ENCODE results near the gene PPP3CA. TPM values are rescaled to one million over a fixed set of nuclear protein-coding genes. Genes with fewer than 3 reads are reported as not detected.

Gene PPP3CA
- total RNA-seq, 1 experiment from 2014 or later, result 133 TPM

DNA sequence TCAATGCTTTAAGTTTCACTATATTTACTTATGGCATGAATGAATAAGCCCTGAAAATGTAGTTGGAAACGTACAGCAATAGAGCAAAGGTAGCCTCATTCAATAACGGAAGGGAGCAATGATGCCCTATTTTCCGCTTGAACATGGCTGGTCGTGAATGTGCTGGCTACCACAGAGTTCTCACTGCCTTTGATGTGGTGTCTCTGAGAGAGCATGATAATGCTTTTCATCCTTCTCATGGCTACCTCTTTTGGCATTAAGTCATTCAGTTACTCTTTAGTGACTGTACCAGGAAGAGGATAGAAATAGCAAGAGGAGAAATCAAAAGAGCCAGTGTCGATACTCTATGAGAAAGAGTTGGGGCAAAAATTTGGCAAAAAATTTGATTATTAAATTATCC, 308.0 kb downstream of the PPP3CA start:
- no TSS peak for BruUV-seq (replicated peaks)
- intact Hi-C loops (cut with micrococcal nuclease), result no loop called here
- no peaks in the 10 kb centered on the region for H3K27me3 ChIP-seq (ENCODE audit: insufficient read depth, low read length)
- H3K4me1 ChIP-seq (ENCODE audit: control insufficient read depth in 1 of 2, insufficient read depth in 2 of 2, low read length in 2 of 2), result peaks cover 81 to 92% of the 10 kb centered on the region in 2 experiments
- 0 out of 4 replicates have a peak overlapping the region, but pooled peaks of 1 of the 2 experiments have one; percentile 1 for H3K4me3 ChIP-seq (replicated peaks in 1 of 2; ENCODE audit: low read depth in 1 of 2, low read length in 2 of 2)
- no peaks in the 10 kb centered on the region for H3K9me3 ChIP-seq (ENCODE audit: control insufficient read depth in 1 of 2, insufficient read depth in 1 of 2, low read depth in 1 of 2, low read length in 2 of 2)
- no peaks in the 10 kb centered on the region; the same call in 1 of the 2 replicates for H3K79me2 ChIP-seq (ENCODE audit: insufficient read depth, low read length)
- H3K4me2 ChIP-seq (ENCODE audit: low read length), result peak overlapping the region; percentile 70
- RAD21 ChIA-PET (ENCODE audit: low non-redundant PET in 1 of 2, low total read pairs in 2 of 2, uncharacterized antibody in 2 of 2, unreplicated experiment in 2 of 2), result no interaction called here
- no peaks in the 10 kb centered on the region for H4K20me1 ChIP-seq (ENCODE audit: insufficient read depth)
- no peaks in the 10 kb centered on the region for H3K36me3 ChIP-seq (ENCODE audit: control insufficient read depth in 1 of 2, insufficient read depth in 2 of 2, low read length in 2 of 2)
- no peaks in the 10 kb centered on the region for H3K9me2 ChIP-seq (ENCODE audit: insufficient read depth)
- POLR2A ChIA-PET, result no interaction called here
- CTCF ChIA-PET, result no interaction called here
- peak; percentile 70 for ATAC-seq
- H2AFZ ChIP-seq (ENCODE audit: low read depth, low read length, poor library complexity, severe bottlenecking), result no peak overlapping the region
- peak overlapping the region; percentile 29 for H3K9ac ChIP-seq (ENCODE audit: low read length)
- DNase-seq (ENCODE audit: low read depth, low spot score), result peak; percentile 91
- peak overlapping the region; percentile 87 for H3K27ac ChIP-seq (ENCODE audit: low read depth, low read length)
- no peak for TF ChIP-seq POLR2A (IDR thresholded peaks at IDR 0.05; ENCODE audit: borderline replicate concordance, extremely low read depth, insufficient read depth, insufficient read length)
- TF ChIP-seq, protein P1, sequence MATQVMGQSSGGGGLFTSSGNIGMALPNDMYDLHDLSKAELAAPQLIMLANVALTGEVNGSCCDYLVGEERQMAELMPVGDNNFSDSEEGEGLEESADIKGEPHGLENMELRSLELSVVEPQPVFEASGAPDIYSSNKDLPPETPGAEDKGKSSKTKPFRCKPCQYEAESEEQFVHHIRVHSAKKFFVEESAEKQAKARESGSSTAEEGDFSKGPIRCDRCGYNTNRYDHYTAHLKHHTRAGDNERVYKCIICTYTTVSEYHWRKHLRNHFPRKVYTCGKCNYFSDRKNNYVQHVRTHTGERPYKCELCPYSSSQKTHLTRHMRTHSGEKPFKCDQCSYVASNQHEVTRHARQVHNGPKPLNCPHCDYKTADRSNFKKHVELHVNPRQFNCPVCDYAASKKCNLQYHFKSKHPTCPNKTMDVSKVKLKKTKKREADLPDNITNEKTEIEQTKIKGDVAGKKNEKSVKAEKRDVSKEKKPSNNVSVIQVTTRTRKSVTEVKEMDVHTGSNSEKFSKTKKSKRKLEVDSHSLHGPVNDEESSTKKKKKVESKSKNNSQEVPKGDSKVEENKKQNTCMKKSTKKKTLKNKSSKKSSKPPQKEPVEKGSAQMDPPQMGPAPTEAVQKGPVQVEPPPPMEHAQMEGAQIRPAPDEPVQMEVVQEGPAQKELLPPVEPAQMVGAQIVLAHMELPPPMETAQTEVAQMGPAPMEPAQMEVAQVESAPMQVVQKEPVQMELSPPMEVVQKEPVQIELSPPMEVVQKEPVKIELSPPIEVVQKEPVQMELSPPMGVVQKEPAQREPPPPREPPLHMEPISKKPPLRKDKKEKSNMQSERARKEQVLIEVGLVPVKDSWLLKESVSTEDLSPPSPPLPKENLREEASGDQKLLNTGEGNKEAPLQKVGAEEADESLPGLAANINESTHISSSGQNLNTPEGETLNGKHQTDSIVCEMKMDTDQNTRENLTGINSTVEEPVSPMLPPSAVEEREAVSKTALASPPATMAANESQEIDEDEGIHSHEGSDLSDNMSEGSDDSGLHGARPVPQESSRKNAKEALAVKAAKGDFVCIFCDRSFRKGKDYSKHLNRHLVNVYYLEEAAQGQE (IDR thresholded peaks at IDR 0.05; ENCODE audit: low read depth), result no peak
- peak; percentile 89 for TF ChIP-seq YY1 (IDR thresholded peaks at IDR 0.05; ENCODE audit: extremely low read depth, insufficient replicate concordance, low read depth, low read length)
- TF ChIP-seq CBX3 (IDR thresholded peaks at IDR 0.05; ENCODE audit: low read depth), result peak; percentile 87
- no peak for TF ChIP-seq EZH2phosphoT487 (IDR thresholded peaks at IDR 0.05; ENCODE audit: borderline replicate concordance)
- peak; percentile 75 for TF ChIP-seq CEBPB (IDR thresholded peaks at IDR 0.05; ENCODE audit: low read depth)
- TF ChIP-seq SP1 (IDR thresholded peaks at IDR 0.05; ENCODE audit: low read depth), result peak; percentile 98
- TF ChIP-seq, protein P2, sequence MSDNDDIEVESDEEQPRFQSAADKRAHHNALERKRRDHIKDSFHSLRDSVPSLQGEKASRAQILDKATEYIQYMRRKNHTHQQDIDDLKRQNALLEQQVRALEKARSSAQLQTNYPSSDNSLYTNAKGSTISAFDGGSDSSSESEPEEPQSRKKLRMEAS (IDR thresholded peaks at IDR 0.05), result peak; percentile 71
- TF ChIP-seq JUND (IDR thresholded peaks at IDR 0.05), result peak; percentile 94
- no peak for TF ChIP-seq EZH2 (IDR thresholded peaks at IDR 0.05)
- no peak for TF ChIP-seq ZNF274 (IDR thresholded peaks at IDR 0.05; ENCODE audit: low read depth, low read length)
- TF ChIP-seq, protein P3, sequence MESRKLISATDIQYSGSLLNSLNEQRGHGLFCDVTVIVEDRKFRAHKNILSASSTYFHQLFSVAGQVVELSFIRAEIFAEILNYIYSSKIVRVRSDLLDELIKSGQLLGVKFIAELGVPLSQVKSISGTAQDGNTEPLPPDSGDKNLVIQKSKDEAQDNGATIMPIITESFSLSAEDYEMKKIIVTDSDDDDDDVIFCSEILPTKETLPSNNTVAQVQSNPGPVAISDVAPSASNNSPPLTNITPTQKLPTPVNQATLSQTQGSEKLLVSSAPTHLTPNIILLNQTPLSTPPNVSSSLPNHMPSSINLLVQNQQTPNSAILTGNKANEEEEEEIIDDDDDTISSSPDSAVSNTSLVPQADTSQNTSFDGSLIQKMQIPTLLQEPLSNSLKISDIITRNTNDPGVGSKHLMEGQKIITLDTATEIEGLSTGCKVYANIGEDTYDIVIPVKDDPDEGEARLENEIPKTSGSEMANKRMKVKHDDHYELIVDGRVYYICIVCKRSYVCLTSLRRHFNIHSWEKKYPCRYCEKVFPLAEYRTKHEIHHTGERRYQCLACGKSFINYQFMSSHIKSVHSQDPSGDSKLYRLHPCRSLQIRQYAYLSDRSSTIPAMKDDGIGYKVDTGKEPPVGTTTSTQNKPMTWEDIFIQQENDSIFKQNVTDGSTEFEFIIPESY (IDR thresholded peaks at IDR 0.05; ENCODE audit: extremely low read depth, insufficient replicate concordance, low read length), result no peak
- peak; percentile 62; the same call in 1 of the 2 replicates for TF ChIP-seq SRF (IDR thresholded peaks at IDR 0.05; ENCODE audit: low read depth)
- peak; percentile 80 for TF ChIP-seq FOSL1 (IDR thresholded peaks at IDR 0.05; ENCODE audit: low read depth)
- peak; percentile 89 for TF ChIP-seq SIN3A (IDR thresholded peaks at IDR 0.05; ENCODE audit: low read depth)
- TF ChIP-seq RAD21 (IDR thresholded peaks at IDR 0.05; ENCODE audit: low read depth), result peak; percentile 28; the same call in 1 of the 2 replicates
- TF ChIP-seq, protein P4, sequence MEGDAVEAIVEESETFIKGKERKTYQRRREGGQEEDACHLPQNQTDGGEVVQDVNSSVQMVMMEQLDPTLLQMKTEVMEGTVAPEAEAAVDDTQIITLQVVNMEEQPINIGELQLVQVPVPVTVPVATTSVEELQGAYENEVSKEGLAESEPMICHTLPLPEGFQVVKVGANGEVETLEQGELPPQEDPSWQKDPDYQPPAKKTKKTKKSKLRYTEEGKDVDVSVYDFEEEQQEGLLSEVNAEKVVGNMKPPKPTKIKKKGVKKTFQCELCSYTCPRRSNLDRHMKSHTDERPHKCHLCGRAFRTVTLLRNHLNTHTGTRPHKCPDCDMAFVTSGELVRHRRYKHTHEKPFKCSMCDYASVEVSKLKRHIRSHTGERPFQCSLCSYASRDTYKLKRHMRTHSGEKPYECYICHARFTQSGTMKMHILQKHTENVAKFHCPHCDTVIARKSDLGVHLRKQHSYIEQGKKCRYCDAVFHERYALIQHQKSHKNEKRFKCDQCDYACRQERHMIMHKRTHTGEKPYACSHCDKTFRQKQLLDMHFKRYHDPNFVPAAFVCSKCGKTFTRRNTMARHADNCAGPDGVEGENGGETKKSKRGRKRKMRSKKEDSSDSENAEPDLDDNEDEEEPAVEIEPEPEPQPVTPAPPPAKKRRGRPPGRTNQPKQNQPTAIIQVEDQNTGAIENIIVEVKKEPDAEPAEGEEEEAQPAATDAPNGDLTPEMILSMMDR (IDR thresholded peaks at IDR 0.05 in 2 of 3, conservative IDR thresholded peaks at IDR 0.05 in 1 of 3; ENCODE audit: borderline replicate concordance in 1 of 3, insufficient read depth in 1 of 3, low read depth in 2 of 3, low read length in 2 of 3), result no peak
- no peak for TF ChIP-seq ZFX (IDR thresholded peaks at IDR 0.05)
- TF ChIP-seq EGR1 (IDR thresholded peaks at IDR 0.05; ENCODE audit: low read depth), result peak; percentile 25; the same call in 1 of the 2 replicates
- TF ChIP-seq POLR2AphosphoS5 (IDR thresholded peaks at IDR 0.05; ENCODE audit: low read depth, low read length), result peak; percentile 69
- TF ChIP-seq TCF7L2 (IDR thresholded peaks at IDR 0.05; ENCODE audit: borderline replicate concordance, extremely low read depth, insufficient read depth, insufficient read length), result peak; percentile 77
- TF ChIP-seq, protein P5, sequence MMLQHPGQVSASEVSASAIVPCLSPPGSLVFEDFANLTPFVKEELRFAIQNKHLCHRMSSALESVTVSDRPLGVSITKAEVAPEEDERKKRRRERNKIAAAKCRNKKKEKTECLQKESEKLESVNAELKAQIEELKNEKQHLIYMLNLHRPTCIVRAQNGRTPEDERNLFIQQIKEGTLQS (IDR thresholded peaks at IDR 0.05), result peak; percentile 49

All from HCT116 (cell line).